ENCODE measurements around the gene VPS72. TPM values are rescaled to one million over a fixed set of nuclear protein-coding genes. Genes with fewer than 3 reads are reported as not detected.

VPS72 gene
- total RNA-seq, 1 experiment from 2014 or later: 68.9 TPM

DNA sequence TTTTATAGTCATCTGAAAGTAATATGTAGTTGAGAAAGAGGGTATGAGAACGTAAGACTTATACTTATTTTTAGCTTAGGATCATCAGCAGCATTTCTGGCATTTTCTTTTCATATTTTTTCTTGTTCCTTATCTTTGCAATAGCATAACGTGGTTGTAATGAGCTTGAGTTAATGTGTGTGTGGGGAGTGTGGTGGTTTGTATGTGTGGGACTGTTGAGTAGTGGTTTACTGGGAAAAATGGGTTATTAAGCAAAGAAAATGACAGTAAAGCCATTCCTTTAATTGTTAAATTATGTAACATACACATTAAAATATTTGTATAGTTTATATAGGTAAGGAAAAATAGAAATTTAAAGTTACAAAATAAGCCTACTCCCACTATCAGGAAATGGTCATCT lies 23.6 kb upstream of the VPS72 start:
- H3K36me3 ChIP-seq (ENCODE audit: control insufficient read depth in 1 of 2, insufficient read depth in 2 of 2, low read length in 2 of 2): peaks cover 0 to 3% of the 10 kb centered on the region in 2 experiments; a peak in 2 of 4 replicates

More for the DNA sequence above, 23.6 kb upstream of the VPS72 start:
- RAD21 ChIA-PET (ENCODE audit: low non-redundant PET in 1 of 2, low total read pairs in 2 of 2, uncharacterized antibody in 2 of 2, unreplicated experiment in 2 of 2): no interaction called here
- TF ChIP-seq SRF (IDR thresholded peaks at IDR 0.05; ENCODE audit: low read depth) (no peak), ELF1 (IDR thresholded peaks at IDR 0.05; ENCODE audit: borderline replicate concordance, low read depth) (no peak), TCF7L2 (IDR thresholded peaks at IDR 0.05; ENCODE audit: borderline replicate concordance, extremely low read depth, insufficient read depth, insufficient read length) (no peak), JUND (IDR thresholded peaks at IDR 0.05) (no peak), ZFX (IDR thresholded peaks at IDR 0.05) (no peak), YY1 (IDR thresholded peaks at IDR 0.05; ENCODE audit: extremely low read depth, insufficient replicate concordance, low read depth, low read length) (no peak), POLR2AphosphoS5 (IDR thresholded peaks at IDR 0.05; ENCODE audit: low read depth, low read length) (no peak), FOSL1 (IDR thresholded peaks at IDR 0.05; ENCODE audit: low read depth) (no peak)
- TF ChIP-seq, protein P1, sequence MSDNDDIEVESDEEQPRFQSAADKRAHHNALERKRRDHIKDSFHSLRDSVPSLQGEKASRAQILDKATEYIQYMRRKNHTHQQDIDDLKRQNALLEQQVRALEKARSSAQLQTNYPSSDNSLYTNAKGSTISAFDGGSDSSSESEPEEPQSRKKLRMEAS (IDR thresholded peaks at IDR 0.05): no peak
- TF ChIP-seq, protein P2, sequence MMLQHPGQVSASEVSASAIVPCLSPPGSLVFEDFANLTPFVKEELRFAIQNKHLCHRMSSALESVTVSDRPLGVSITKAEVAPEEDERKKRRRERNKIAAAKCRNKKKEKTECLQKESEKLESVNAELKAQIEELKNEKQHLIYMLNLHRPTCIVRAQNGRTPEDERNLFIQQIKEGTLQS (IDR thresholded peaks at IDR 0.05): no peak
- TF ChIP-seq, protein P3, sequence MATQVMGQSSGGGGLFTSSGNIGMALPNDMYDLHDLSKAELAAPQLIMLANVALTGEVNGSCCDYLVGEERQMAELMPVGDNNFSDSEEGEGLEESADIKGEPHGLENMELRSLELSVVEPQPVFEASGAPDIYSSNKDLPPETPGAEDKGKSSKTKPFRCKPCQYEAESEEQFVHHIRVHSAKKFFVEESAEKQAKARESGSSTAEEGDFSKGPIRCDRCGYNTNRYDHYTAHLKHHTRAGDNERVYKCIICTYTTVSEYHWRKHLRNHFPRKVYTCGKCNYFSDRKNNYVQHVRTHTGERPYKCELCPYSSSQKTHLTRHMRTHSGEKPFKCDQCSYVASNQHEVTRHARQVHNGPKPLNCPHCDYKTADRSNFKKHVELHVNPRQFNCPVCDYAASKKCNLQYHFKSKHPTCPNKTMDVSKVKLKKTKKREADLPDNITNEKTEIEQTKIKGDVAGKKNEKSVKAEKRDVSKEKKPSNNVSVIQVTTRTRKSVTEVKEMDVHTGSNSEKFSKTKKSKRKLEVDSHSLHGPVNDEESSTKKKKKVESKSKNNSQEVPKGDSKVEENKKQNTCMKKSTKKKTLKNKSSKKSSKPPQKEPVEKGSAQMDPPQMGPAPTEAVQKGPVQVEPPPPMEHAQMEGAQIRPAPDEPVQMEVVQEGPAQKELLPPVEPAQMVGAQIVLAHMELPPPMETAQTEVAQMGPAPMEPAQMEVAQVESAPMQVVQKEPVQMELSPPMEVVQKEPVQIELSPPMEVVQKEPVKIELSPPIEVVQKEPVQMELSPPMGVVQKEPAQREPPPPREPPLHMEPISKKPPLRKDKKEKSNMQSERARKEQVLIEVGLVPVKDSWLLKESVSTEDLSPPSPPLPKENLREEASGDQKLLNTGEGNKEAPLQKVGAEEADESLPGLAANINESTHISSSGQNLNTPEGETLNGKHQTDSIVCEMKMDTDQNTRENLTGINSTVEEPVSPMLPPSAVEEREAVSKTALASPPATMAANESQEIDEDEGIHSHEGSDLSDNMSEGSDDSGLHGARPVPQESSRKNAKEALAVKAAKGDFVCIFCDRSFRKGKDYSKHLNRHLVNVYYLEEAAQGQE (IDR thresholded peaks at IDR 0.05; ENCODE audit: low read depth): no peak
- TF ChIP-seq, protein P4, sequence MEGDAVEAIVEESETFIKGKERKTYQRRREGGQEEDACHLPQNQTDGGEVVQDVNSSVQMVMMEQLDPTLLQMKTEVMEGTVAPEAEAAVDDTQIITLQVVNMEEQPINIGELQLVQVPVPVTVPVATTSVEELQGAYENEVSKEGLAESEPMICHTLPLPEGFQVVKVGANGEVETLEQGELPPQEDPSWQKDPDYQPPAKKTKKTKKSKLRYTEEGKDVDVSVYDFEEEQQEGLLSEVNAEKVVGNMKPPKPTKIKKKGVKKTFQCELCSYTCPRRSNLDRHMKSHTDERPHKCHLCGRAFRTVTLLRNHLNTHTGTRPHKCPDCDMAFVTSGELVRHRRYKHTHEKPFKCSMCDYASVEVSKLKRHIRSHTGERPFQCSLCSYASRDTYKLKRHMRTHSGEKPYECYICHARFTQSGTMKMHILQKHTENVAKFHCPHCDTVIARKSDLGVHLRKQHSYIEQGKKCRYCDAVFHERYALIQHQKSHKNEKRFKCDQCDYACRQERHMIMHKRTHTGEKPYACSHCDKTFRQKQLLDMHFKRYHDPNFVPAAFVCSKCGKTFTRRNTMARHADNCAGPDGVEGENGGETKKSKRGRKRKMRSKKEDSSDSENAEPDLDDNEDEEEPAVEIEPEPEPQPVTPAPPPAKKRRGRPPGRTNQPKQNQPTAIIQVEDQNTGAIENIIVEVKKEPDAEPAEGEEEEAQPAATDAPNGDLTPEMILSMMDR (IDR thresholded peaks at IDR 0.05 in 2 of 3, conservative IDR thresholded peaks at IDR 0.05 in 1 of 3; ENCODE audit: borderline replicate concordance in 1 of 3, insufficient read depth in 1 of 3, low read depth in 2 of 3, low read length in 2 of 3): no peak
- Histone ChIP-seq H3K79me2 (ENCODE audit: insufficient read depth, low read length) (peaks cover 97% of the 10 kb centered on the region), H3K9me2 (ENCODE audit: insufficient read depth) (no peaks in the 10 kb centered on the region), H3K9ac (ENCODE audit: low read length) (no peak overlapping the region), H3K27ac (ENCODE audit: low read depth, low read length) (no peak overlapping the region), H3K4me3 (replicated peaks in 1 of 2; ENCODE audit: low read depth in 1 of 2, low read length in 2 of 2) (no peak overlapping the region), H3K9me3 (ENCODE audit: control insufficient read depth in 1 of 2, insufficient read depth in 1 of 2, low read depth in 1 of 2, low read length in 2 of 2) (no peaks in the 10 kb centered on the region), H4K20me1 (ENCODE audit: insufficient read depth) (peaks cover 7% of the 10 kb centered on the region), H3K4me1 (ENCODE audit: control insufficient read depth in 1 of 2, insufficient read depth in 2 of 2, low read length in 2 of 2) (no peaks in the 10 kb centered on the region), H2AFZ (ENCODE audit: low read depth, low read length, poor library complexity, severe bottlenecking) (no peak overlapping the region), H3K4me2 (ENCODE audit: low read length) (no peak overlapping the region), H3K27me3 (ENCODE audit: insufficient read depth, low read length) (no peaks in the 10 kb centered on the region)
- intact Hi-C loops (cut with micrococcal nuclease): no loop called here
- BruUV-seq (replicated peaks): TSS peak; percentile 5
- POLR2A ChIA-PET: no interaction called here
- CTCF ChIA-PET: no interaction called here
- no peak for ATAC-seq
- DNase-seq (ENCODE audit: low read depth, low spot score): no peak

Data from HCT116 (cell line).